HepG2 (cell line): ENCODE data around the gene EXOC3. TPM values are rescaled to one million over a fixed set of nuclear protein-coding genes. Genes with fewer than 3 reads are reported as not detected.

Experiments
- CREB1 ChIP-seq, 2 experiments: fragments of 450-650 bp in 1 of 2; IDR thresholded peaks; 2 replicates each; pipeline ENCODE4 v1.6.1; 2016 to 2017; ENCODE audit warnings: control low read depth in 1 of 2, mild to moderate bottlenecking in 1 of 2, missing compliant biosample characterization in 1 of 2, missing genetic modification characterization in 1 of 2
- GABPA ChIP-seq, 2 experiments: IDR thresholded peaks; 2 replicates each; pipeline ENCODE4 v1.6.1; 2011 to 2016; ENCODE audit warnings: low read depth in 2 of 2, low read length in 1 of 2, missing biosample characterization in 1 of 2, missing genetic modification characterization in 1 of 2
- JUND ChIP-seq: sonication (generic); formaldehyde crosslinking; IDR thresholded peaks from 2 replicates; pipeline ENCODE4 v1.8.0; 2022; ENCODE audit warnings: mild to moderate bottlenecking, missing genetic modification reagents
- NFRKB ChIP-seq: fragments of 450-650 bp; IDR thresholded peaks from 2 replicates; pipeline ENCODE4 v1.6.1; 2017
- PCBP1 ChIP-seq: fragments of 200-400 bp; formaldehyde crosslinking; IDR thresholded peaks from 2 replicates; pipeline ENCODE4 v1.6.1; 2017; ENCODE audit warnings: mild to moderate bottlenecking, low read depth, low read length, borderline replicate concordance
- TMF1 ChIP-seq: sonication (generic); formaldehyde crosslinking; IDR thresholded peaks from 2 replicates; pipeline ENCODE4 v1.8.1; 2022; ENCODE audit warnings: low read depth, missing genetic modification reagents
- TRIM22 ChIP-seq: fragments of 450-650 bp; IDR thresholded peaks from 2 replicates; pipeline ENCODE4 v1.6.1; 2017
- ZBTB44 ChIP-seq: sonication (generic); formaldehyde crosslinking; IDR thresholded peaks from 2 replicates; pipeline ENCODE4 v1.4.0; 2020; ENCODE audit warnings: missing genetic modification reagents
- ZFYVE20 ChIP-seq: sonication (generic); formaldehyde crosslinking; IDR thresholded peaks from 2 replicates; pipeline ENCODE4 v1.8.0; 2023; ENCODE audit warnings: low read depth, mild to moderate bottlenecking, moderate library complexity, missing genetic modification reagents, borderline replicate concordance
- ZNF407 ChIP-seq: sonication (generic); formaldehyde crosslinking; IDR thresholded peaks from one replicate; pipeline ENCODE4 v1.5.1; 2020; ENCODE audit warnings: mild to moderate bottlenecking, missing genetic modification reagents; ENCODE audit errors: not compliant biosample characterization
- ZNF446 ChIP-seq: sonication (generic); formaldehyde crosslinking; IDR thresholded peaks from 2 replicates; pipeline ENCODE4 v1.5.0; 2020; ENCODE audit warnings: mild to moderate bottlenecking, missing genetic modification reagents
- ZNF607 ChIP-seq: sonication (generic); formaldehyde crosslinking; IDR thresholded peaks from 2 replicates; pipeline ENCODE4 v1.5.1; 2020; ENCODE audit warnings: missing genetic modification reagents, mild to moderate bottlenecking, borderline replicate concordance
- ZXDC ChIP-seq: sonication (generic); formaldehyde crosslinking; IDR thresholded peaks from 2 replicates; pipeline ENCODE4 v1.5.0; 2020; ENCODE audit warnings: mild to moderate bottlenecking, missing genetic modification reagents
- polyA plus RNA-seq, 8 experiments: library from polyadenylated mRNA; depleted of rRNA in 3 of 8; stranded (reverse) in 7 of 8; unstranded in 1 of 8; fragments of >200 nt; fragmentation: Illumina TruSeq in 4 of 8; extraction: Trizol in 4 of 8; gene quantifications; 2 replicates each; pipeline versions ENCODE4 v1.2.1 to v1.2.3, GENCODE V29; 2011 to 2016; ENCODE audit warnings: low read depth in 4 of 8, missing spikeins in 1 of 8, mixed read lengths in 1 of 8; ENCODE audit not compliant: insufficient read depth in 1 of 8
- total RNA-seq, 5 experiments: library from RNA; depleted of rRNA; stranded (reverse); fragments of >200 nt; fragmentation: Illumina TruSeq; extraction: Trizol; gene quantifications; 2 replicates each; pipeline ENCODE4 v1.2.3, GENCODE V29; 2016; ENCODE audit warnings: low read depth in 1 of 5

Gene EXOC3
- total and polyA plus RNA-seq, 2 of the 13 experiments (the other 11 are each of a cell fraction or from before 2014, with no cell fraction given) = 9.2 to 20.5 TPM

GRCh38 chr5:472656-473550, 29.9 kb downstream of the EXOC3 start (continued):
- TF ChIP-seq ZNF607 (CRISPR knock-in tag) (peak; percentile 96), PCBP1 (no peak), GABPA (IDR thresholded peaks at IDR 0.05; ENCODE audit: low read depth, low read length) (no peak), GABPA (CRISPR knock-in tag; IDR thresholded peaks at IDR 0.05; ENCODE audit: low read depth) (no peak), ZXDC (CRISPR knock-in tag) (peak; percentile 90; the same call in 1 of the 2 replicates), ZNF446 (CRISPR knock-in tag) (peak; percentile 94), TMF1 (CRISPR knock-in tag) (peak; percentile 98), CREB1 (IDR thresholded peaks at IDR 0.05) (no peak; the same call in 1 of the 2 replicates), CREB1 (CRISPR knock-in tag; IDR thresholded peaks at IDR 0.05) (no peak), TRIM22 (no peak), ZBTB44 (CRISPR knock-in tag) (peak; percentile 88; the same call in 1 of the 2 replicates), JUND (CRISPR knock-in tag) (peak; percentile 57; the same call in 1 of the 2 replicates), ZFYVE20 (CRISPR knock-in tag) (peak; percentile 98), NFRKB (no peak), ZNF407 (CRISPR knock-in tag) (peak; percentile 88)
